H1 (cell line): ENCODE data around the gene LHPP. TPM values are rescaled to one million over a fixed set of nuclear protein-coding genes. Genes with fewer than 3 reads are reported as not detected.

ENCODE experiments used
- MAFK ChIP-seq: IDR thresholded peaks from 2 replicates; pipeline ENCODE4 v1.6.1; 2012; ENCODE audit warnings: low read depth, mild to moderate bottlenecking, improper control_type of control experiment, low read length
- SUZ12 ChIP-seq: fragments of 200-600 bp; sonication (generic); IDR thresholded peaks from 2 replicates; pipeline ENCODE4 v1.6.1; 2012; ENCODE audit warnings: mild to moderate bottlenecking, inconsistent platforms, low read length, moderate library complexity, mixed read lengths
- polyA plus RNA-seq, 7 experiments: library from polyadenylated mRNA; depleted of rRNA in 3 of 7; stranded (reverse) in 5 of 7; unstranded in 2 of 7; fragments of >200 nt in 5 of 7; fragments of 200-250 nt in 2 of 7; gene quantifications; 1 replicate in 5 of 7; 2 replicates in 1 of 7; 4 replicates in 1 of 7; pipeline versions ENCODE4 v1.2.1 to v1.2.3, GENCODE V29; 2011 to 2013; ENCODE audit warnings: missing spikeins in 2 of 7, mixed read lengths in 2 of 7
- total RNA-seq: library from RNA; stranded (reverse); fragmentation: NEBNext Ultra II Directional; extraction: Animal tissue kit (Norgen Biotek cat#: 25700); gene quantifications from 2 replicates; pipeline ENCODE4 v1.2.1, GENCODE V29; 2021
- TF ChIP-seq, protein P1 (sequence below), 3 experiments: IDR thresholded peaks; 1 replicate in 2 of 3; 2 replicates in 1 of 3; pipeline versions ENCODE4 v1.5.1 to v1.6.1; 2011; ENCODE audit warnings: low read length in 3 of 3, mild to moderate bottlenecking in 3 of 3, inconsistent platforms in 2 of 3, low read depth in 1 of 3, moderate library complexity in 1 of 3; ENCODE audit not compliant: insufficient read depth in 1 of 3; ENCODE audit errors: control extremely low read depth in 1 of 3

The LHPP gene
- total and polyA plus RNA-seq, 2 of the 8 experiments (the other 6 are each of a cell fraction or from before 2014, with no cell fraction given) = 26.0 to 45.0 TPM

DNA sequence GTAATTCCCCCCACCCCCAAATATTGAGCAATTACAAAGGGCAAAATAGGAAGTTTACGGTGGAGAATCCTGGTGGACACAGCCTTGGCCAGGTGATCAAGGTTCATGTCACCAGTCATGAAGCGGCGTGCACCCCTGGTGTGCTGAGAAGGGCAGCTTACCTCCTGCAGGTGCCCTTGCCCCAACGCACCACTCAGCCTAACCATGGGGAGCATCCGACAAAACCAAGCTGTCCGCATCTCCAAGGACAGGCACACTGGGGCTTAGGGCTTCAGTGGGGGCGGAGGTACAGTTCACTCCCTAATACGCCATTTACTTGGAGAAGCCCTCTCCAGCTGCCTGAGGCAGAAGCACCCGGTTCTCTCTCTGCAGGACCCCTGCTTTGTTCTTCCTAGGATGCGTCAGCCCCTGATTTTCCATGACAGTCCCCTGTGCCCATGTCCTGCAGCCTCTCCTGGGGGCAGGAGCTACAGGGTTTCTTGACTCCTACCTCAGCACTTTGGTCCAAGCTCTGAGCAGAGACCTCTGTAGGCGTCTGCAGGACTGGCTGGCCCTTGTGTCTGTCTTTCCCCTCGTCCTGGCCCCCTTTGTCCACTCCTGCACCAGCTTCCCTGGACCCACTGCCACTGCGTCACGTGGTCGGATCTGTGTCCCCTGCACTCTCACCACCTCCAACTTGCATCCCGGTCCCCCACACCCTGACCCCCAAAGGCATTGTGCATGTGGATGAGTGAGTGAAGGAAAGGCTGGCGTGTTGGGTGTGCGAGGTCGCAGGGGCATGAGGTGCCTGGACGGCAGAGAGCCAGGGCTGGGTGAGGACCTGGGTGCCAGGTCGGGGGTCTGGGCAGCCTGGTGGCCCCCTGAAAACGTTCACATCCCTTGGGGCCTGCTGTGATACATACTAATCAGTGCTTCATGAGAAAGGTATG lies 113.7 kb downstream of the LHPP start (continued):
- TF ChIP-seq, protein P1, sequence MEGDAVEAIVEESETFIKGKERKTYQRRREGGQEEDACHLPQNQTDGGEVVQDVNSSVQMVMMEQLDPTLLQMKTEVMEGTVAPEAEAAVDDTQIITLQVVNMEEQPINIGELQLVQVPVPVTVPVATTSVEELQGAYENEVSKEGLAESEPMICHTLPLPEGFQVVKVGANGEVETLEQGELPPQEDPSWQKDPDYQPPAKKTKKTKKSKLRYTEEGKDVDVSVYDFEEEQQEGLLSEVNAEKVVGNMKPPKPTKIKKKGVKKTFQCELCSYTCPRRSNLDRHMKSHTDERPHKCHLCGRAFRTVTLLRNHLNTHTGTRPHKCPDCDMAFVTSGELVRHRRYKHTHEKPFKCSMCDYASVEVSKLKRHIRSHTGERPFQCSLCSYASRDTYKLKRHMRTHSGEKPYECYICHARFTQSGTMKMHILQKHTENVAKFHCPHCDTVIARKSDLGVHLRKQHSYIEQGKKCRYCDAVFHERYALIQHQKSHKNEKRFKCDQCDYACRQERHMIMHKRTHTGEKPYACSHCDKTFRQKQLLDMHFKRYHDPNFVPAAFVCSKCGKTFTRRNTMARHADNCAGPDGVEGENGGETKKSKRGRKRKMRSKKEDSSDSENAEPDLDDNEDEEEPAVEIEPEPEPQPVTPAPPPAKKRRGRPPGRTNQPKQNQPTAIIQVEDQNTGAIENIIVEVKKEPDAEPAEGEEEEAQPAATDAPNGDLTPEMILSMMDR (IDR thresholded peaks at IDR 0.05; ENCODE audit: control extremely low read depth in 1 of 3, insufficient read depth in 1 of 3, low read depth in 1 of 3, low read length in 3 of 3) = no peak
- TF ChIP-seq SUZ12 = no peak
- TF ChIP-seq MAFK = no peak
- TF ChIP-seq, all 59 proteins: peak for 0
